Measurements from ENCODE around the gene EIF1. TPM values are rescaled to one million over a fixed set of nuclear protein-coding genes. Genes with fewer than 3 reads are reported as not detected.
A peak's percentile ranks its signal among the peaks of the same experiment; 100 is the strongest.

The EIF1 gene
- total RNA-seq, 1 donor from 2014 or later, result 1,088 TPM

DNA sequence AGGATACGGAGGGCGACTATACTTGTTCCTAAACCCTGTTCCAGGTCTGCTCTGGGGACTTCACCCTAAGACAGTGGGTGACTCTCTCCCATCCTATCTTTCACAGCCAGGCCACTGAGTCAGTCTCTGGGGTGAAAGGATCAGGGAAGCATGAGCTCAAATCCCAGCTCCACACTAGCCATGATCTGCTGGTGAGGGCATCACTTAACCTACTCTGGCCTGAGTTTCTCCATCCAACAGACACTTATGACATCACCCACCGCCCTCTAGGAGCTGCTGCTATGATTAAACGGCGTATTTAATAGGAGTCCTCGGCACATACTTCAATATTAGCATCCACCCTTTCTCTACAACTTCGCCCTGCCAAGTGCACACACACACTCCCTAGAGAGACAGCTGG lies 33.5 kb downstream of the EIF1 start:
- no peaks in the 10 kb centered on the region for H3K36me3 Mint-ChIP-seq (ENCODE audit: unreplicated experiment)
- no peaks in the 10 kb centered on the region for H3K4me1 Mint-ChIP-seq (ENCODE audit: low read depth, unreplicated experiment)
- H3K27ac Mint-ChIP-seq (ENCODE audit: unreplicated experiment), result no peak overlapping the region
- peaks cover 3% of the 10 kb centered on the region for H3K9me3 Mint-ChIP-seq (ENCODE audit: unreplicated experiment)
- no peak for TF ChIP-seq CTCF (IDR thresholded peaks at IDR 0.05; ENCODE audit: partially characterized antibody, unreplicated experiment)
- peaks cover 12% of the 10 kb centered on the region for H3K27me3 Mint-ChIP-seq (ENCODE audit: unreplicated experiment)
- no peak overlapping the region for H3K4me3 Mint-ChIP-seq (ENCODE audit: unreplicated experiment)
- DNase-seq, result no peak

DNA sequence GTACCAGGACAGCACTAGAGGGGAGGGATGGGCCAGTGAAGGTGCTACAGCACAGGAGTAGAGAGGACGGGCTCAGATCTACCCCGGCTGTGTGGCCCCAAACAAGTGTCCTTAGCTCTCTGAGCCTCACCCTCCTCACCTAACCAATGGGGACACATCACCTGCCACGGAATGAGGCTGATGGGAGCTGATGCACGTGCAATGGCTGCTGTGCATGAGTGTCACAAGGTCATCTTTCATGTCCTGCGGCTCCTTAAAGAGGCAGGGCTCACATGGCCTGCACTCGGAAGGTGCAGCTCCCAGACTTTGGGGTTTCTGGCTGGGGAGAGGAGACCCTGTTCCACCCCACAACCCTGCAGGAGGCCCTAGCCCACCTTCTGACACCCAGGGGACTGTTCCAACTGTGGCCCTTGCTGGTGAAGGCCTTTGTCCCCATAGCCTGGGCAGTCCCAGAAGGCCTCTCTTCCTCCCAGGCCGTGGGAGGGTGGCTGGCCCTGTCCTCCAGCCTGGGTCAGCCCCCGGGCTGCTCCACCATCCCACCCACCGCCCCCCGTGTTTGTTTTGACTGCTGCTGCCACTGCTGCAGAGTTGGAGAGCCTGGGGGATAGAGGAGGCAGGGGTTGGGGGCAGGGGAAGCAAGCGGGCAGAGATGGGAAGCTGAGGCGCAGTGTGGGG lies 35.3 kb downstream of the EIF1 start:
- Mint-ChIP-seq H3K9me3 (ENCODE audit: unreplicated experiment) (peaks cover 3% of the 10 kb centered on the region), H3K27ac (ENCODE audit: unreplicated experiment) (no peak overlapping the region), H3K4me1 (ENCODE audit: low read depth, unreplicated experiment) (peaks cover 5% of the 10 kb centered on the region), H3K27me3 (ENCODE audit: unreplicated experiment) (peaks cover 13% of the 10 kb centered on the region), H3K4me3 (ENCODE audit: unreplicated experiment) (no peak overlapping the region), H3K36me3 (ENCODE audit: unreplicated experiment) (no peaks in the 10 kb centered on the region)
- no peak for TF ChIP-seq CTCF (IDR thresholded peaks at IDR 0.05; ENCODE audit: partially characterized antibody, unreplicated experiment)
- no peak for DNase-seq

- H3K27ac Mint-ChIP-seq (ENCODE audit: unreplicated experiment), result no peak overlapping the region
These were observed 35.9 kb downstream of the EIF1 start for GRCh38 chr17:41724476-41725050.

GRCh38 chr17:41725134-41725533 lies 36.4 kb downstream of the EIF1 start:
- Mint-ChIP-seq H3K9me3 (ENCODE audit: unreplicated experiment) (peaks cover 3% of the 10 kb centered on the region), H3K4me3 (ENCODE audit: unreplicated experiment) (peak overlapping the region; percentile 57), H3K27ac (ENCODE audit: unreplicated experiment) (no peak overlapping the region), H3K36me3 (ENCODE audit: unreplicated experiment) (no peaks in the 10 kb centered on the region), H3K4me1 (ENCODE audit: low read depth, unreplicated experiment) (peaks cover 5% of the 10 kb centered on the region), H3K27me3 (ENCODE audit: unreplicated experiment) (peaks cover 13% of the 10 kb centered on the region)
- TF ChIP-seq CTCF (IDR thresholded peaks at IDR 0.05; ENCODE audit: partially characterized antibody, unreplicated experiment), result no peak
- DNase-seq, result no peak

More at GRCh38 chr17:41724476-41725050, 35.9 kb downstream of the EIF1 start:
- H3K4me1 Mint-ChIP-seq (ENCODE audit: low read depth, unreplicated experiment), result peaks cover 5% of the 10 kb centered on the region
- TF ChIP-seq CTCF (IDR thresholded peaks at IDR 0.05; ENCODE audit: partially characterized antibody, unreplicated experiment), result no peak
- peaks cover 3% of the 10 kb centered on the region for H3K9me3 Mint-ChIP-seq (ENCODE audit: unreplicated experiment)
- peak overlapping the region; percentile 15 for H3K4me3 Mint-ChIP-seq (ENCODE audit: unreplicated experiment)
- DNase-seq, result no peak
- H3K27me3 Mint-ChIP-seq (ENCODE audit: unreplicated experiment), result peaks cover 13% of the 10 kb centered on the region
- H3K36me3 Mint-ChIP-seq (ENCODE audit: unreplicated experiment), result no peaks in the 10 kb centered on the region

GRCh38 chr17:41728056-41728455 lies 39.4 kb downstream of the EIF1 start:
- no peak overlapping the region for H3K4me3 Mint-ChIP-seq (ENCODE audit: unreplicated experiment)
- no peak for TF ChIP-seq CTCF (IDR thresholded peaks at IDR 0.05; ENCODE audit: partially characterized antibody, unreplicated experiment)
- no peak overlapping the region for H3K27ac Mint-ChIP-seq (ENCODE audit: unreplicated experiment)
- H3K9me3 Mint-ChIP-seq (ENCODE audit: unreplicated experiment), result peaks cover 5% of the 10 kb centered on the region
- H3K27me3 Mint-ChIP-seq (ENCODE audit: unreplicated experiment), result peaks cover 17% of the 10 kb centered on the region
- H3K4me1 Mint-ChIP-seq (ENCODE audit: low read depth, unreplicated experiment), result peaks cover 7% of the 10 kb centered on the region
- no peaks in the 10 kb centered on the region for H3K36me3 Mint-ChIP-seq (ENCODE audit: unreplicated experiment)
- peak; percentile 29 for DNase-seq

All from glutamatergic neuron (in vitro differentiated cells).